Mucosa of rectum (tissue), 2 donors: ENCODE data around the gene PICK1.
"Not testable (repeated sequence)": the region's sequence is repeated elsewhere in the genome, so short reads cannot be mapped to it uniquely, and the experiment has no call there.

Source experiments
- H3K27ac ChIP-seq, 2 donors: one replicate each; pipeline ENCODE4 v1.7.0; 2013; ENCODE audit warnings: inconsistent platforms in 2 of 2, low read depth in 2 of 2, low read length in 2 of 2
- H3K27me3 ChIP-seq, 2 donors: one replicate each; pipeline ENCODE4 v1.7.0; 2013; ENCODE audit warnings: low read length in 2 of 2; ENCODE audit not compliant: control insufficient read depth in 2 of 2, insufficient read depth in 2 of 2
- H3K36me3 ChIP-seq, 2 donors: one replicate each; pipeline ENCODE4 v1.7.0; 2013; ENCODE audit warnings: low read length in 2 of 2; ENCODE audit not compliant: control insufficient read depth in 2 of 2, insufficient read depth in 2 of 2
- H3K4me1 ChIP-seq, 2 donors: one replicate each; pipeline ENCODE4 v1.7.0; 2013; ENCODE audit warnings: low read length in 2 of 2, mild to moderate bottlenecking in 1 of 2; ENCODE audit not compliant: control insufficient read depth in 2 of 2, insufficient read depth in 2 of 2
- H3K4me3 ChIP-seq, 2 donors: one replicate each; pipeline ENCODE4 v1.7.0; 2013; ENCODE audit warnings: low read length in 2 of 2
- H3K9ac ChIP-seq, 2 donors: one replicate each; pipeline ENCODE4 v1.7.0; 2013; ENCODE audit warnings: low read length in 2 of 2, low read depth in 1 of 2, mild to moderate bottlenecking in 1 of 2
- H3K9me3 ChIP-seq, 2 donors: one replicate each; pipeline ENCODE4 v1.7.0; 2013; ENCODE audit warnings: low read length in 2 of 2; ENCODE audit not compliant: control insufficient read depth in 2 of 2
- donor health status: healthy.
- donor health status: Normal muscosa, but diverticular disease.

Gene PICK1

DNA sequence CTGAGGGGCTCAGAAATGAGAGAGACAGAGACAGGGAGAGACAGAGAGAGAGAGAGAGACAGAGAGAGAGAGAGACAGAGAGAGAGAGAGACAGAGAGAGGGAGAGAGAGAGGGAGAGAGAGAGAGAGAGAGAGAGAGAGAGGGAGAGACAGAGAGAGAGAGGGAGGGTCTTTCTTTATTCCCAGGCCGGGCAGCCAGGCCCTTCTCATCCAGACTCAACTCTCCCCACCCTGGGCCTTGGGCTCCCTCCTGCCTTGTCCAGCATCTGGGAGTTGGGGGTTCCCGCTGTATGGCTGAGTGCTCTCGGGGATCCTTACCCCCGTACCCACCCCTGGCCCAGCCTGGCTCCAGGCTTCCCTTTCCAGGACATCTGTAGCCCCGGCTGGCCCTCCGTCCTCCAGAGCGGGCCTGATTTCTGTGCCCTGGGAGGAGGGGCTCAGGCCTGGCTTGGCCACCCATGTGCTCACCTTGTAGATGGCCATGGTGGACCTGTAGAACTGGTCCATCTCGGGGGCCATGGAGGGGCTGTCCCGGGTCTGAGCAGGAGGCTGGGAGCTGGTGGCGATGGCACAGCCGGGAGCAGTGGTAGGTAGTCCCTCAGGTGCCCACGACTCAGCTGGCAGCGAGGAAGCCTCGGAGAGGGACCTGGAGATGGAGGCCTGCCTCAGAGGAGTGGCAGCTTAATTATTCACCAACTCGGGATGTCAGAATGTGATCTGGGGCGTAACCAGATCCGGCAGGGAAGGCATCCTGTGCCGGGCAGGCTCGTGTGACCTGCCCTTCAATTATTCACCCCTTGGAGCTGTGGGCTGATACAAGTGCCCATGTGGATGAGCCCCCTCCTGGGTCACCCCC lies 53.0 kb downstream of the PICK1 start, which contains the start of gene BAIAP2L2:
Gene BAIAP2L2, minus strand, starts transcription at position 677 of the 855 bp plus-strand sequence. Its CDS starts 159 bp downstream, at position 518.
- Histone ChIP-seq H3K9ac (peak within 1 kb of the TSS; percentile 70 to 96), H3K27ac (peak within 1 kb of the TSS; percentile 98 to 99), H3K4me1 (peaks cover 39 to 56% of the 10 kb centered on the region in 2 donors), H3K36me3 (peaks cover 13 to 20% of the 10 kb centered on the region in 2 donors), H3K27me3 (no peaks in the 10 kb centered on the region), H3K4me3 (peak within 1 kb of the TSS; percentile 73 to 82), H3K9me3 (no peaks in the 10 kb centered on the region)

DNA sequence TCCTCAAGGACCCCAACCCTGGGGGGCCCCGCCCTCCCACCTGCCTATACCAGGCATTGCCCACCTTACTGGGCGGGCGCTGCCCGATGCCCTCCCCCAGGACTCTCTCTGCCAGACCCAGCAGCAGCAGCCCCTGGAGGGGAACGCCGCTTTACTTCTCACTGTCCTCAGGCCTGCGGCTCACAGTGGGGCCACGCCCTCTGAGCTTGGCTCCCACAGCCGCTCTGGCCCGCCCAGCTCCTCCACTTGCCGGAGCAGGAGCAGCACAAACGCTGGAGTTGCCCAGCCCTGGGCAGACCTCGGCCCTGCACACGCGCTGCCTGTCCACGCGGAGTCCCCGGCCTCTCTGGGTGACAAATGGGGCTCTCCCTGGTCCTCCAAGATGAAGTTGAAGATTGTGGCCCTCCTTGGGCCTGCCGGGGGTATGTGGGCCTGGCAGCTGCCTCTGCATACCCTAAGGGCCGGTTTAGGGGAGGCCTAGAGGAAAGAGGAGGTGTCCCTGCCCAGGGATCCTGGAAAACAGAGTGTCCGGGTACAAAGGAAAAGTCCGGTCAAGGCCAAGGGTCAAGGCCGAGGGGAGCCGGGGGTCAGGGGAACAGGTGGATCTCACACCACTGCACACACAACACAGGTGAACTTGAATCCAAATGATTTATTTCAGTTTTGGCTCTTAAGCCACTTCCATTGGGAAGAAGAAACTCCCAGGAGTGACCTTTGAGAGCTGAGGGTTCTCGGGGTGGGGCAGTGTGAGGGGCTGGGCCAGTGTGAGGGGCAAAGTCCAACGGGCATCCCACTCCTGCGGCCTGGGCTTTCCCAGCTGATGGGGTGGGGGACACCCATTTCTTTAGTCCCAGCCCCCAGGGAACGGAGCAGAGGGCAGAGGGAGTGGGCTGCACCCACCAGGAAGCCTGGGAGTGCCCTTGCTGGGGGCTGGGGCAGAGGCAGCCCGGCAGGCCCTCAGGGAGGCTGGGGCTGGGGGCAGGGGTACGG lies 54.0 kb downstream of the PICK1 start:
- peaks cover 12 to 15% of the 10 kb centered on the region in 2 donors for H3K36me3 ChIP-seq
- no peaks in the 10 kb centered on the region for H3K9me3 ChIP-seq
- H3K27me3 ChIP-seq: no peaks in the 10 kb centered on the region
- H3K4me3 ChIP-seq: peak overlapping the region; percentile 73 to 82
- H3K9ac ChIP-seq: peak overlapping the region; percentile 70 to 96
- H3K4me1 ChIP-seq: peaks cover 39 to 56% of the 10 kb centered on the region in 2 donors
- peak overlapping the region; percentile 98 to 99 for H3K27ac ChIP-seq

DNA sequence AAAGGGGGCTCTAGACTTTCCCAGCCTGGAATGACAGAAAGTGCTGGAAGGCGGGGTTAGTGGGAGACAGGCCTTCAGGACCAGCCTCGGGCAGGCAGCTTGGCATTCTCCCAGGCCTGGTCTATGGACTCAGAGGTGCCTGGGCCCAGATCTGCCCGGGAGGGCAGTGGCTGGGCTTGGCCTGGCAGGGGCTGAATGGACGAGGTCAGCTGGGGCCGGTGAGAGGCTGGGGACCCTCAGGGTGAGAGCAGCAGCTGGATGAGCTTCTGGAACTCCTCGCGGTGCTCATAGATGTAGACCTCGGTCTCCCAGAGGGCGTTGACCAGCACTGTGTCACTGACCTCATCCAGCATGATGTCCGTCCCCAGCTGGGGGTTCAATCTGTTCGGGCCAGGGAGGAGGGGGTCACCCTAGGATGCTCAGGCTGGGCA lies 54.7 kb downstream of the PICK1 start:
- Histone ChIP-seq H3K36me3 (peaks cover 9 to 12% of the 10 kb centered on the region in 2 donors), H3K27ac (peak overlapping the region; percentile 98 to 99), H3K4me3 (peak overlapping the region; percentile 15 to 73), H3K9ac (peak overlapping the region; percentile 49 to 96), H3K27me3 (no peaks in the 10 kb centered on the region), H3K9me3 (no peaks in the 10 kb centered on the region), H3K4me1 (peaks cover 39 to 55% of the 10 kb centered on the region in 2 donors)

DNA sequence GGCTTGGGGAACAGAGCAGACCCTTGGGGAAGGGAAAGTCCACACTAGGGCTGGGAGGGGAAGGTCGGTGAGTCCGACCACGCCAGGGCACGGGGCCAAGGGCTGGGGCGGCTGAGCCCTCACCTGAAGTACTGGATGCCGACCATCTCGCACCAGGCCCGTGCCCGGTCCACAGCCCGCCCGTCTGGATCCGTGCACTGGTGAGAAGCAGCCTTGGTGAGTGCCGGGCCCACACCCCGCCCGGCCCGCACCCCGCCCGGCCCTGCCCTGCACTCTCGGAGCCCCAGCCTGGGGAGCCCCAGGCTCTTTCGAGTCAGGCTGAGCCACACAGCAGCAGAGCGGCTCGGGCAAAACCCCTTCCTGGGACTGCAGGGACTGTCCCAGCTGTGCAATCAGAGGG lies 55.2 kb downstream of the PICK1 start:
- Histone ChIP-seq H3K9ac (peak overlapping the region; percentile 49 to 96), H3K4me1 (peaks cover 36 to 51% of the 10 kb centered on the region in 2 donors), H3K27me3 (no peaks in the 10 kb centered on the region), H3K9me3 (no peaks in the 10 kb centered on the region), H3K27ac (peak overlapping the region; percentile 98 to 99), H3K4me3 (peak overlapping the region; percentile 15 to 73), H3K36me3 (peaks cover 4 to 9% of the 10 kb centered on the region in 2 donors)

DNA sequence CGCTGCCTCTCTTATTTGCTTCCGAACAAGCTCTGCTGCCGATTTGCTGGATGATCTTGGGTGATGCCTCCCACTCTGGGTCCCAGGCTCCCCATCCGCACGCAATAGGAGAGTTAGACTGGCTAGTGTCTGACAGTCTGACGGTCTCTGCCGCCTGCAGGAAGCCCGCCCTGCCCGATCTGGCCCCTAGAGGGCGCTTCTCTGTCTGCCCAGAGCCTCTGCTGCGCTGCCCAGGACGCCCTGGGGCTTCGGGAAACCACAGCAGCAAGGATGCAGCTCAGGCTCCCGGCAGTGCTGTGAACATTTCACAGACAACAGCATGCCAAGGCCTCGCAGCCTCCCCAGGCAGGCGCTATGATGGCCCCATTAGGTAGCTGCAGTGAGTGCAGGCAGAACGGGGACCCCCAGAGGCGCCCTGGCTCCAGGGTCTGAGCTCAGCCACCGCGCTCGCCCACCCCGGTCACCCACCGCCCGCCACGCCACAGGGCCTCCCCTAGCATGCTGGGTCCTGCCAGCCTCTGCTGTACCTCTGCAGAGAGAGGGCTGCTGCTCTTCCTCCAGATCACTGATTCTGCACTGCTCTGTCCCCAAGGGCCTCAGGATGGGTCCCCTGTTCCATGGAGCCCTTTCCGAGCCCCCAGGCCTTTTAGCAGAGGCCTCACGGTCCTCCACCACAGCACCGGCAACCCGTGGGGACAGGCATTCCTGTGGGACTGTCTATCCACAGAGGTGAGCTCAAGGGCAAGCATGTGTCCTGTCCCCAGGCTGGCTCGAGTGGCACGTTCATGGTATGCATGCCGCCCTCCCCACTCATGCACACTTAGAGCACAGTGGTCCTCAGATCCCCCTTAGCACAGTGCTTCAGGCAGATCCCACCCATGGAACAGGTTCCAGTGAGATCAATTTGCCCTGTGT lies 57.5 kb downstream of the PICK1 start:
- Histone ChIP-seq H3K27me3 (no peaks in the 10 kb centered on the region), H3K9ac (no peak overlapping the region), H3K4me3 (no peak overlapping the region), H3K27ac (no peak overlapping the region), H3K4me1 (peaks cover 17 to 29% of the 10 kb centered on the region in 2 donors), H3K36me3 (peaks cover 0 to 4% of the 10 kb centered on the region in 2 donors), H3K9me3 (no peaks in the 10 kb centered on the region)

DNA sequence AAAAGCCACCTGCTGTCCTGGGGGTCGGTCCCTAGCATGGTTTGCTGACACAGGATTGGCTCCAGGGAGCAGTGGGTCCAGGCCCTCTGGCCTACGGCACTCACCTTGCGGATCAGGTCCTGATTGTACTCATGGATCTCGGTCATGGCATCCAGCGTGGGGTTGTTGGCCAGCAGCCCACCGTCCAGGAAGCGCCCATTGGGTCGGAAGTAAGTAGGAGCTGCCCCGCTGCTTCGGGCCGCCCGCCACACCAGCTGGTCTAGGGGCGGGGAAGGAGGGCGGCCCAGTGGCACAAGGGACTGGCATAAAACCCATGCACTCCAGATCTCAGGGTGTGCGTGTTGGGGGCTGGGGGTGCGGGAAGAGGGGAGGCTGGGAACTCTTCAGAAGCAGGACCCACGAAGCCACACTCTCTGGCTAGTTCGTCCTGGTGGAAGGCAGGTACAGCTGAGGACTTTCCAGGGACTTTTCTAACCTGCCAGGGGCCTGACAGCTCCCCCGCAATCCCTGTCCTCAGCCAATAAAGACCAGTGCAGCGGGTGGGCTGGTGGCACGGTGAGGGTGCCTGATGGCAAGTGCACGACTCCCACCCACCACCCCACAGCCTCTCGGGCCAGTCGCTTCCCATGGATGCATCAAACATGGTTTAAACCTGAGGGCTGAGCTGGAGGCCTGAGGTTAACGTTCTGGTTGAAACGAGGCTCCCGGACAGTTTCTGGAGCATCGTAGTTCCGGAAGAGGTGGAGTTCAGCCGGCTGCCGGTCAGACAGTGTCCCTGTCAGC lies 58.4 kb downstream of the PICK1 start:
- Histone ChIP-seq H3K27ac (no peak overlapping the region), H3K27me3 (no peaks in the 10 kb centered on the region), H3K36me3 (peaks cover 0 to 4% of the 10 kb centered on the region in 2 donors), H3K4me1 (peaks cover 17 to 29% of the 10 kb centered on the region in 2 donors), H3K9ac (no peak overlapping the region), H3K4me3 (no peak overlapping the region), H3K9me3 (no peaks in the 10 kb centered on the region)

DNA sequence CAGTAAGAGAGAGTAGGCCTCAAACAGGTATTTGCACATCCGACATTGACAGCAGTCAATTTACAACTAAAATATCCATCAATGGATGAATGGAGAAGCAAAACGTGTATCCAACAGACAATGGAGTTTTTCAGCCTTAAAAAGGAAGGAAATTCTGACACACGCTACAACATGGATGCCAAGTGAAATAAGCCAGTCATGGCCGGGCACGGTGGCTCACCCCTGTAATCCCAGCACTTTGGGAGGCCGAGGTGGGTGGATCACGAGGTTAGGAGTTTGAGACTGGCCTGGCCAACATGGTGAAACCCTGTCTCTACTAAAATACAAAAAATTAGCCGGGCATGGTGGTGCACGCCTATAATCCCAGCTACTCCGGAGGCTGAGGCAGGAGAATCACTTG lies 60.4 kb downstream of the PICK1 start:
- H3K27ac ChIP-seq, H3K36me3 ChIP-seq, H3K9ac ChIP-seq, H3K9me3 ChIP-seq, H3K4me3 ChIP-seq, H3K27me3 ChIP-seq: not testable (repeated sequence)
- H3K4me1 ChIP-seq: peaks cover 2 to 11% of the 10 kb centered on the region in 2 donors

DNA sequence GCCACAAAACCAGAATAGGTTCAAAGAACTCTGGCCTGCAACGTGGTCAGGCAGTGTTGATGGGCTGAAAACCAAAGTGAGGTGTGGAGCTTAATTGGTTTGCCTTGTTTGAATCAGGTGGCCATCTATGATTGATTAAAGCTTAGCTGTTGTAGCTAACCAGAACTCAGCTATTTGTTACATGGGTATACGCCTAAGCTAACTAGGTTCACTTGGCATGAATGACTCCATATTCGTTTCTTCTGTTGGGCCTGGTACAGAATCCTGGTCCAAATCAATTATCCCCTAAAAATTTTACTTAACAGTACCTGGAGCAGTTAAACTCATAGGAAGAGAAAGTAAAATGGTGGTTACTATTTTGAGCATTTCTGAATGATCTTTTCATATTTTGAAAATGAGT lies 61.0 kb downstream of the PICK1 start:
- Histone ChIP-seq H3K27ac (no peak overlapping the region), H3K27me3 (no peaks in the 10 kb centered on the region), H3K4me1 (peaks cover 0 to 7% of the 10 kb centered on the region in 2 donors), H3K9ac (no peak overlapping the region), H3K9me3 (no peaks in the 10 kb centered on the region), H3K36me3 (peaks cover 0 to 4% of the 10 kb centered on the region in 2 donors), H3K4me3 (no peak overlapping the region)

DNA sequence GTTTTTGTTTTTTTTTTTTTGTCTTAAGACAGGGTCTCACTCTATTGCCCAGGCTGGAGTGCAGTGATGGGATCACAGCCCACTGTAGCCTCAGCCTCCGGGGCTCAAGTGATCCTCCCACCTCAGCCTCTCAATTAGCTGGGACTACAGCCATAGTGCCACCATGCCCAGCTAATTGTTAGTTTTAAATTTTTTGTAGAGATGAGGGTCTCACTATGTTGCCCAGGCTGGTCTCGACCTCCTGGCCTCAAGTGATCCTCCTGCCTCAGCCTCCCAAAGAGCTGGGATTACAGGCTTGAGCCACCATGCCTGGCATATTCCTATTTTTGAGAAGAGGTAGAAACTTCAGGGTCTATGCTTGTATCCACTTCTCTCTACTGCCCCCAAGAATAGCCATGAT lies 61.5 kb downstream of the PICK1 start:
- not testable (repeated sequence) for H3K4me1 ChIP-seq, H3K4me3 ChIP-seq, H3K9me3 ChIP-seq

More for the DNA sequence above, 61.5 kb downstream of the PICK1 start:
- H3K27ac ChIP-seq, H3K36me3 ChIP-seq, H3K9ac ChIP-seq, H3K27me3 ChIP-seq: not testable (repeated sequence)
